Mammary epithelial cell (primary cell): Measurements from ENCODE around the gene ACAD8.

Source experiments
- EZH2 ChIP-seq: IDR thresholded peaks from 2 replicates; pipeline ENCODE4 v1.6.1; 2012; ENCODE audit warnings: low read length, inconsistent platforms, borderline replicate concordance
- TF ChIP-seq, protein P1 (sequence below), 2 donors: IDR thresholded peaks in 1 of 2; conservative IDR thresholded peaks in 1 of 2; 2 replicates each; pipeline ENCODE4 v1.5.1; 2011 to 2012; ENCODE audit warnings: inconsistent platforms in 2 of 2, low read length in 2 of 2, mild to moderate bottlenecking in 2 of 2, control low read depth in 1 of 2, low read depth in 1 of 2; ENCODE audit not compliant: insufficient read depth in 1 of 2; ENCODE audit errors: extremely low read depth in 1 of 2

DNA sequence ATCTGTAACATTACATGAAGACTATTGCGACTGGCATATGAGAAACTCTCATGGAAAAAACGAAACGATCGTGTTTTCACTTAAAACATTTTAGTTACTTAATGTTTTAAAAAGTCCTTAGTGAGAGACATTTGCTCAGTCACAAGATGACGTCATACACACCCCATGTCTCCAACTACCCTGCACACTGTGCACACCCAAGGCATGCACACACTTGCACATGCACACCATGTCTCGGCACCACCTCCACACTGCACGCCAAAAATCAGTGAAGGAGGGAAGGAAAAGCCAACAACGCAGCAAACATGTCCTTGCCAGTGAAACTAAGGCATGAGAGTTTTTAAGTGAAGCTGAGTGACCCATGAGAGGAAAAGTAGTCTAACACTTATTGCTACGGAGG lies 47.6 kb upstream of the ACAD8 start:
- TF ChIP-seq, protein P1, sequence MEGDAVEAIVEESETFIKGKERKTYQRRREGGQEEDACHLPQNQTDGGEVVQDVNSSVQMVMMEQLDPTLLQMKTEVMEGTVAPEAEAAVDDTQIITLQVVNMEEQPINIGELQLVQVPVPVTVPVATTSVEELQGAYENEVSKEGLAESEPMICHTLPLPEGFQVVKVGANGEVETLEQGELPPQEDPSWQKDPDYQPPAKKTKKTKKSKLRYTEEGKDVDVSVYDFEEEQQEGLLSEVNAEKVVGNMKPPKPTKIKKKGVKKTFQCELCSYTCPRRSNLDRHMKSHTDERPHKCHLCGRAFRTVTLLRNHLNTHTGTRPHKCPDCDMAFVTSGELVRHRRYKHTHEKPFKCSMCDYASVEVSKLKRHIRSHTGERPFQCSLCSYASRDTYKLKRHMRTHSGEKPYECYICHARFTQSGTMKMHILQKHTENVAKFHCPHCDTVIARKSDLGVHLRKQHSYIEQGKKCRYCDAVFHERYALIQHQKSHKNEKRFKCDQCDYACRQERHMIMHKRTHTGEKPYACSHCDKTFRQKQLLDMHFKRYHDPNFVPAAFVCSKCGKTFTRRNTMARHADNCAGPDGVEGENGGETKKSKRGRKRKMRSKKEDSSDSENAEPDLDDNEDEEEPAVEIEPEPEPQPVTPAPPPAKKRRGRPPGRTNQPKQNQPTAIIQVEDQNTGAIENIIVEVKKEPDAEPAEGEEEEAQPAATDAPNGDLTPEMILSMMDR (conservative IDR thresholded peaks at IDR 0.05 in 1 of 2, IDR thresholded peaks at IDR 0.05 in 1 of 2; ENCODE audit: extremely low read depth in 1 of 2, insufficient read depth in 1 of 2, low read depth in 1 of 2, low read length in 2 of 2), result no peak
- TF ChIP-seq EZH2, result no peak
